GM03348 (cell line): ENCODE measurements around the gene STK26.
A peak's percentile ranks its signal among the peaks of the same experiment; 100 is the strongest.
"Not testable (repeated sequence)": the region's sequence is repeated elsewhere in the genome, so short reads cannot be mapped to it uniquely, and the experiment has no call there.

Source experiments
- DNase-seq: peaks from one replicate; pipeline ENCODE4 v3.0.0; 2012; ENCODE audit warnings: low spot score

The STK26 gene

DNA sequence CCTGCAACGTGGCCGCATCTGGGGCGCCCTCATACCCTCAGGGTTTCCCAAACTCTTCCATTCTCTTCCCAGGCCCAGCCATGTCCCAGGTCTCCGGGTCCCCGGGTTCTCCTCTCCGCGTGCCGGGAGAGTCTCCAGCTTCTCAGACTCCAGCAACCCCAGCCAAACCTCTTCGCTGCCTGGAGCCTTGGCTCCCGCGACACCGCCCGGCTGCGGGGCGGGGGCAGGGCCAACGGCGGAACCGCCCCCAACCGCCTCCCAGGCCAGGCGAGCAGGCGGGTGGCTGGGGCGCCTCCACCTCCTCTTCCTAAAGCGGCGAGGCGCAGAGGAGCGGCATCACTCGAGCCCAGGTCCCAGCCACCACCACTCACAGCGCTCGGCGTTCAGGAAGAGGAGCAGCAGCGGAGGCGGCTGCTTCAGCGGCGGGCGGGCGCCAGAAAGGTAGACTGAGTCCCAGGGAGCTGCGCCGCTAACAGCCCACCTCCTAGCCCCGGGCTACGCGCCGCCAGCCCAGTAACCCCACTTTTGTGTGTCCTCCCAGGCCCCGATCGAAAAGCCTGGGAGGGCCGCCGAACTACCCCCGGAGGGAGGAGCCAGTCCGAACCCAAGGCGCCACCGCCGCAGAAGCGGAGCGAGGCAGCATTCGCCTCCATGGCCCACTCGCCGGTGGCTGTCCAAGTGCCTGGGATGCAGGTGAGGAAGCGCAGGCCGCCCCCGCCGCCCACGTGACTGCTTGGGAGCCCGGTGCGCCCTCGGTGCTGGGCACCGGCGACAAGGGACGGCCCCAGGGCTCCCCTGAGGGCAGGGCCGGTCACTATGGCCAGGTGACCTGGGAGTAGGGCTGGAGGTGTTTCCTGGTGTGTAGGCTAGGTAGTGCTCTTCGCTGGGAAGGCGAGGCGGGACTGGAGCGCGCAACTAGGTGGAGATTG is at the start of gene STK26:
Gene STK26, plus strand, starts transcription at position 336 of the 929 bp plus-strand sequence. Its CDS starts 316 bp downstream, at position 652.
- peak; percentile 79 for DNase-seq

DNA sequence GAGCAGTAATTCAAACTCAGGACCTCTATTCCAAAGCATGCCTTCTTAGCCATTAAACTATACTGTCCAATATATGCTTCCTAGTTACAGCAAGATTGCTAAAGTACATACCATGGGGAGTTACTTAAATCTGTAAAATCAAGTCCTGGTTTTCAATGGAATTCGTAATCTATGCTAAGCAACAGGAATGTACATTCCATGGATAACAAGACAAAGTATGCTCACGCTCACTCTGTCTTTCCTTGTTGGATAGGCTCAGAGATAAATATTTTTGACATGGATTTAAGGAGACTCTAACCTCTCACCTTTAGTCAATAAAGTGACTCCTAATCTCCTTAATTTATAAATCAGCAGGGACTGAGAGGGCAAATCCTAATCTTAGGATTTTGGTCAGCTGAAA is 47.3 kb upstream of the STK26 start:
- no peak for DNase-seq

DNA sequence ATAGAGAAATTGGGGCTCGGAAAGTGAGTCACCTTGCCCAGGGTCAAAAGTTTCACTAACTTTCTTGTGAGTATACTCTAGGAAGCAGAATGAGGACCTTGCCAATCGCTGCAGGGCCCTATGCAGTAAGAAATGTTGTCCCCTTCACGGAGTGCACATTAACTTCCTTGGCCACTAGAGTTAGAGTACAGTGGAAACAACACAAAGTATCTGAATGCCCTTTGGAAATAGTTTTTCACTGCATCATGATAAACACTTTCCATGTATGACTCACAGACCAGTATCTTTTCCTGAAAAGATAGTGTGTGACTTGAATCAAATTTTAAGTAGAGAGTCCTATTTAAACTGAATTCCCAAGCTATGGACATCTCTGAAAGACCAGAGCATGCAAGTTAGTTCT is 45.5 kb upstream of the STK26 start:
- no peak for DNase-seq

DNA sequence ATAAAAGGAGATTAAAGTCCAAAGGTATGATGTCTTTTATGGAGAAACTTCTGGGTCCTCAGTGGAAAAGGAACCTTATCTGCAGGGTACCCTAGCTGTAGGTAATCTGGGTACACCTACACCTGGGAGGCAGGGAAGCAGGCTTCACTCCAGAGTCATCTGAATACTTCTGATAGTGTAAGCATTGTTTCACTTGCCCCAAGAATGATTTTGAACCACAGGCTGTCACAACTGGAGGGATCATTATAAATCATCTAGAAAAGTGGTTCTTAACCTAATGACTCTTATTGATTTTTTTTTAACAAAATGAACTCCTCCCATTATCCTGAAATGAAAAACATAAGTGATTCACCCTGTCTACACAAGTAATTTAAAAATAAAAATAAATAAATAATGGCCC is 44.0 kb upstream of the STK26 start:
- no peak for DNase-seq

DNA sequence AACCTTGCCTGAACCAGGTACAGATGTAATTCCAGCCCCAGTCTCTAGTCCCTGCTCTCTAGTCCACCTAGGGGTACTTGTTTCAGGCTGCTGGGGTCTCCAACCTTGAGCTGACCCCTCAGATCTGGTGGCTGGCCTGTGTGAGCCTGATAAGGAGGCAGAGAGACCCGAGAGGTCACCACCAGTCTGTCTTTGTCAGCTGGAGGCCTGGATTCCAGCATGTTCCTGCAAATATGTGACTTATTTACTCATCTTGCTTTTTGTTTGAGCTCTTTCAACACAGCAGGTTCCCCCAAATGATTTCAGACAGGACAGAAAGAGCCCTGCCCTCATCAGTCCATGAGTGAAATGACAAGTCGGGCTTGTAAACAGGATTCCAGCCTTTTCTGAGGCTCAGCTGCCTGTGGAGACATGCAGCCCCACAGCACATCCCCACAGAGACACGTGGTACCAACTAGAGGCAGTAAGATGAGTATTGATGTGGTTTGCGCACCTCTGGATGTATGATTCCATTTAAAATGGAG is 37.5 kb upstream of the STK26 start:
- DNase-seq, result no peak

DNA sequence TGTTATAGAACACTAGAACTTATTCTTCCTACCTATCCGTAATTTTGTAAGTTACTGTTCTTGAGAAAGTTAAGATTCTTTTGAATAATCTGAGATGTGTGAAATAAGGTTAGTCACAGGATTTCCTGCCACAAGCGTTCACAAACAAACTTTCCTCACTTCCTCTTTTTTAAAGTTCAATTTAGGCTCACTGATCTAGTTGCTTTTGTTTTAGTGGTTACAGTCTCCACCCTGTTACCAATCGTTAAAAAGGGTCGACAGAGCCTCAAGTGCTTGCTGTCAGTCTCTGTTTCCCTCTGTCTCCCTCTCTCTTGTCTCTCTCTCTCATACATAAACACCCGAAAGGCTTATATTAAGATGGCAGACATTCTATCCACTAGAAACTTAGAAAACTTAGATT is 35.9 kb upstream of the STK26 start:
- no peak for DNase-seq

DNA sequence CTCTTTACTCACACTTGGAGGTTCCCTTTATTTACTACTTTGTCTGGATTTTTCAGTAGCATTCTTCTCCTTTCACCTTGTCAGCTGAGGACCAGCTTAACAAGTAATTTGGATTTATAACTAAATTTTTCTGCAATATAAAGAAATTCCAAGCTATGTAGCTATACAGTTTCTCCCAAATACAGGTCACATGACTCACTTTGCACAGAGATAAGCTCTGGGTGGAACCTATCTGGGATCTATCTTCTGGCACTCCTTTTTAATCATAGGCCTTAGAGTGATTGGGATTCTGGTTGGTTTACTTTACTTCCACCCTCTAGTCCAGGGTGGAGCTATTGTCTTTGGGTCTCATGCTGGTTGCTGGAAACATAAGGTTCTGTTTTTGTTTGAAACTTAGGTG is 34.9 kb upstream of the STK26 start:
- no peak for DNase-seq

DNA sequence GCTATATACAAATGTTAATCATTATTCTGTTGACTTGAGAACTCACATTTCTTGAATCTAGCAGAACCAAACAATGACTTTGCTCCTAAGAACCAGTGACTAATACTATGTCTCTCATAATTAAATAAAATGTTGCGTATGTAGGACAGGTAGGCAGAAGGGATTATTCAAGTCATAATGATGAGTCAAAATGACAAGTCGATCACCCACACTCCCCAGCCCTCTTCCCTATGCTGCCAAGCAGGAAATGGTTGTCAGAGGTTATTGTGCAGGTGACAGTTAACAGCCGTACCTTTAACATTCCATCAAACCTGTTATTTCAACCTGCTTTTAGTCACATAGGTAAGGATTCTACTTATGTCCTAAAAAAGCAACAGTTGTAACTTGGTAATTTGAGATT is 22.0 kb upstream of the STK26 start:
- no peak for DNase-seq

DNA sequence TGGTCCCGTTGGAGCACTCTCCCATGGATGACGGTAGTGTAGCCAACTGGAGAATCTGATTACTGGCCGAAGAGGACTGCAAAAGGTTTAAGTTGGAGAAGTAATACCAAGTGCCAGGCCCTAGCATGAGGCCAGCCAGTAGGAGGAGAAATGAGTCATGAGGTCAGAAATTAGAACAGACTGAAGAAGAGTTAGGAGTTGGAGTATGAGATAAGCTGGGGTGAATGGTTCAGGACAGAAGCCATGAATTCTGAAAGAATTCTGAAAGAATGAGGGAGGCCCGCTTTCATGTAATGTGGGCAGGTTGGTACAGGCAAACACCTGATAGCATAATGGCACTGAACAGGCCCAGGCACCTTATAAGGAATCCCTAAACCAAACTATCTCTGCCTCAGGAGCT is 18.4 kb upstream of the STK26 start:
- no peak for DNase-seq

DNA sequence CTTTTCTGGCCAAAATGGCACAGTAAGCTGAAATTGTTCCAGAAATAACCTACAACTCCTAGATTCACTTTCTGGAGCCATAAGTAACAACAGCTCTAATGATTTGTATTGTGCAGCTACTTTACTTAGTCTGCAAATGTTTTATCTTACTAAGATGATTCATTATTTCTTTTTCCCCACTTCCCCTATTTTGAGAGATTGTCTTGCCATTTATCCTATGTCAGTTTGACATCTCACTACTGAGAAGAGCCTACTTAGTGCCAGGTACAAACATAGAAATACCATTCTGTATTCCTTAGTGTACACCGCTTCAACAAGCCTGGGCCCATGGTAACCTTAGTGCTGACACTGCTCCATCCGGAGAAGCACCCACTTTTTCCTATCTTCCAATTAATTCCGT is 13.8 kb upstream of the STK26 start:
- DNase-seq, result no peak

DNA sequence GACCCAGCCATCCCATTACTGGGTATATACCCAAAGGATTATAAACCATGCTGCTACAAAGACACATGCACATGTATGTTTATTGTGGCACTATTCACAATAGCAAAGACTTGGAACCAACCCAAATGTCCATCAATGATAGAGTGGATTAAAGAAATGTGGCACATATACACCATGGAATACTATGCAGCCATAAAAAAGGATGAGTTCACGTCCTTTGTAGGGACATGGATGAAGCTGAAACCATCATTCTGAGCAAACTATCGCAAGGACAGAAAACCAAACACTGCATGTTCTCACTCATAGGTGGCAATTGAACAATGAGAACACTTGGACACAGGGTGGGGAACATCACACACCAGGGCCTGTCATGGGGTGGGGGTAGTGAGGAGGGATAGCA is 12.9 kb upstream of the STK26 start:
- not testable (repeated sequence) for DNase-seq

DNA sequence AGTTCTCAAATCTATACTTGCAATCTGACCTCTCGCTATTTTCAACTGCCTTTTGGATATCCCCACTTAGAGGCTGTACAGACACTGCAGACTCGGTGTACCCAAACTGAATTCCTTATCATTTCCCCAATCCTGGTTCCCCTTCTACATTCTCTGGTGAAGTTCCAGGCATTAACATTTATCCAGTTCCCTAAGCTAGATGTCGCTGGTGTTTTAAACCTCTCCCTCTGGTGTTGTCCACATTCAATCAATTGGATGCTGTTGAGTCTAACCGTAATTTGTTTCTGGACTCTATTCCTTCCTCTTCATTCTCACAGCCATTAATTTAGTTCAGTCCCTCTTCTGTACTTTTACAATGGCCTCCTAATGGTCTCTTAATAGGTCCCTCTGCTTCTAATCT is 7.2 kb upstream of the STK26 start:
- no peak for DNase-seq

DNA sequence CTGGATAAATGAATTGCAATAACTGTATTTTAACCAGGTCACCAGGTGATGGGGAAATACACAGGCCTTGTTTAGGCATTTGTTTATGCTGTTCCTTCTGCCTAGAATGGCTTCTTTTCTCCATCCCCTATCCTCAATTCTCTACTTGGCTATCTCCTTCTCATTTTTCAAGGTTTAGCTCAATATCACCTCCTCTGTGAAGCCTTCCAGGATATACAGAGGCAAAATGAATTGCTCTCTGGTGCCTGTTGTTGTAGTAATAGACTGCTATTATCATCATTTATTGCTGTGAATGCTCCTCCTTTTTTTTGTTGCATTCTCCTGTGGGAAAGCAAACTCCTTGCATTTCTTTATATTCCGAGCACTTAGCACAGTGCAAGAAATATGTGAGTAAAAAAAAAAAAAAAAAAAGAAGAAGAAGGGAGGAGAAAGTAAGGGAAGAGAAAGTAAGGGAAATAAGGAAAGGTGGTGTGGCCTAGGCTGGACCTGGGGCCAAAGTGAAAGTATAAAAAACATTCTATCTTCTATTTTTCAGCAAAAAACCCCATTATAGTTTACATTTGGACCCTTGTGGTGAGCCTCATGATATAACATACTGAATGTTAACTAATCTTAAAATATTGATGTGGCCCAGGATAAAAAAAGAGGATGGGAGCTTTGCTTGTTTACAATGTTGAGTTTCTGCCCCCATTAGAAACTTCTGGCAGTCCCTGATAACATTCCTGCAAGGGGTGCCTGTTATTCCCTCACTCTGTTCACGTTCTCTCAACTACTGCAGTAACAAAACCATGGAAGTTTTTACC is 6.3 kb upstream of the STK26 start:
- DNase-seq, result no peak

DNA sequence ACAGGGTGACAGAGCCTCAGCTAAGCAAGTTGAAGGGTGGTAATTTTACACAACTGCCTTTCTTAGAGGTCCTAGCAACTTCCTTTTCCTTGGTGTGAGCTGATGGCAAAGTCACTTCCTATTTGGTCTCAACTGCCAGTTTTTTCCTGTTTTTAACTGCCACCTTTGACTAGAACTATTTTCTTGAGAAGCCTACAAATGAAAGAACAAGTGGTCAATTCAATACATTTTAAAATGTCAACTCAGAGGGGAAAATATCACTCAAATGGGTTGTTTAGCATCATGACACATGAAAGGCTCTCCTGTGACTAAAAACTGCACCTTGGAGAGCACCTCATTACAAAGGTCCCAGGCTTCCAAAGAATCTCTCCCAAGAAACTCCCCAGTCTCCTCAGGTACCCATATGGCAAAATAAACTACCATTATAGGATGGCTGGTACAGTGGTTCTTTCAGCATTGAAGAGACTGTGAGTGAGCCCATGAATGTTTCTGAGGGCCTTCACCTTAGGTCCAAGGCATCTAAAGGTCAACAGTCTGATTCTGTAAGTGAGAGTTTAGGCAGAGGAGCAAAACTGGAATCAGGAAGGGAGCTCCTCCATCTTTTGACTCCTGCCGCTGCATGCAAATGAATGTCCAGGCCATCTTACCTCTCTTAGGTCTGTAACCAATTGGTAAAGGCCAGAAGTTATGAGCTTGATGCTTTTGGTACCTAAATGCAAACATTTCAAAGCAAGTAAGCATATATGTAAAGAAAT is 5.5 kb upstream of the STK26 start:
- DNase-seq, result no peak

DNA sequence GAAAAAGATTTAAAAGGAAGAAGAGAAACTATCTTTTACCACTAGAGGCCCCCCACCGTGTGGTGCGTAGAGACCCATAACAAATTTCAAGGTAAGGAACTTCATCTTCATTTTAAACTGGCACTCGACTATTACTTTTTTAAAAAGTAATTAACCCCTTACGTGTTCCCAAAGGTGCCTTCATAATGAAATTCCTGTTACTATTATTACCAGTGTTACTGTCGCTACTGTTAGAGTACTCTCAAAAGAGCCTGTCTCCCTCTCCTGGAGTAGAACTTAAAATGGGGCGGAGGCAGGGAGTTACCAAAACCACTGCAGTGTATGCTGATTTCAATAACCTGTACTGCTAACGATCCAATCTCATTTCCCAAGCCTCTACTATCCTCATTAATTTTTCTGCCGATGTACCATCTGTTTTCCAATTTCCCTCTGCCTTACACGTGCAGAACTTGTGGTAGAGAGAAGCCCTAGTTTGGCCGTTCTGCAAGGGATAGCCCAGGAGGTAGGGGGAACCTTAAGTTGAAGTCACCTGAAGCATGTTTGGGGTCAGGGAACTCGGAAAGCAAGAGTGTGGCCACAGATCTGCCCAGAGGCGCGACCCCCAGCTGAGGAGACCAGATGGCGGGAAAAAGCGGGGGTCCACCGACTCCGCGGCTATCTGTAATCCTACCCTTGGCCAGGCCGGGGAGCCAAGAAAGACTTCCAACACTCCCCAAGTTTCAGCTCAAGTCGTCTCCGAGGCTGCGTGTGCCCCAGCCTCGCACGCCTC is 720 bp upstream of the STK26 start:
- DNase-seq, result peak; percentile 2

DNA sequence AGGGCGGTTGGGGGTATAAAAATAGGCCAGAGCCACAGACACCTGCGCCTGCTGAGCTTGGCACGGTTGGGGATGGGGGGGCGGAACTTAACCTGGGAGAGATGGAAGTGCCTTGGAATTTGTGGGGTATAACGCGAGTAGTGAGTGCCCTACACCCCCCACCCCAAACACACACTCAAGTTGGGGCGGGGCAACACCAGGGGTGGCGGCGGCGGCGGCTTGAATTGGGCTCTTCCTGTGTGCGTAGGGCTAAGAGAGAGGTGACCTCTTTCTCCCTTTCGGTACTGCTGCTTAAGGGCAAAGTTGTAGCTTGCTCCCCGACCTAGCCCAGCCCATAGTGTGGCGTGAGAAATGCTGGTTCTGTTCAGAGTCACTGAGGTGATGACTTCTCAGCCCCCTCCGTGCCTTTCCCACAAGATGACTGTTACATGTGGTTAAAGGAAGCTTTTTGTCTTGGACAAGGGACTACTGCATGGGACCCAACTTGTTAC is 839 bp downstream of the STK26 start:
- peak; percentile 0 for DNase-seq

DNA sequence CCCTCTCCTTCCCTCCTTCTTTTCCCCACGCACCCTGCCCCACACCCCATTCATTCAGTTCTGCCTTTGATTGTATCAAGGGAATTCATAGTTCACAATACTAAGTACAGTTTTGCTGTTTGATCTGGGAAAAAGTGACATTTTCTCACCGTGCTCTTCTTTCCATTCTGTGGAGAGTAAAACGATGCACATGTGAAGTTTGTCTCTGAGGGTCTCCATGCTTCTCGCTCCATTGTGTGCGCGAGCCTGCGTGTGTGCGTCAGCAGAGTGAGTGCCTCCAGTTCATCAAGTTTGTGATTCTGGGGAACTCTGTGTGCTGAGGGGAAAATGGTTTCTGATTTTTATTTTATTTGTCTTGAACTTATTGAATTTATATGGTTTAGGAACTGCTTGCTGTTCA is 1.9 kb downstream of the STK26 start:
- DNase-seq, result no peak

DNA sequence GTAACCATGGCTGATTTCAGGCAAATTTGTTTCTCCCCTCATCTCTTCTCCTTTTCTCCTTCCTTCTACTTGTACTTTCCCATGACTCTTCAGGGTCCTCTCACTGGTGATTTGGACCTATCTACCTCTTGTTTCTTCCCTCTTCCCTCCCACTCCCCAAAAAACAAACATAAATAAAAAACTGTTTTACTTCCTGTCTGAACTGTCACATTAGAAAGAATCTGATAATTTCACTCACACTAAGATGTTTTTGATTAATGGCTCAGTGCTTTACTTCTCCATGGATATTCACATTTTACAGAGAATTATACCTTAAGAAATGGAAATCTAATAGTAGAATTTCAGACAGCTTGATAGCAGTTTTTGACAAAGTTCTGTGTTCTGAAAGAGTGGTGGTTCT is 7.2 kb downstream of the STK26 start:
- no peak for DNase-seq

DNA sequence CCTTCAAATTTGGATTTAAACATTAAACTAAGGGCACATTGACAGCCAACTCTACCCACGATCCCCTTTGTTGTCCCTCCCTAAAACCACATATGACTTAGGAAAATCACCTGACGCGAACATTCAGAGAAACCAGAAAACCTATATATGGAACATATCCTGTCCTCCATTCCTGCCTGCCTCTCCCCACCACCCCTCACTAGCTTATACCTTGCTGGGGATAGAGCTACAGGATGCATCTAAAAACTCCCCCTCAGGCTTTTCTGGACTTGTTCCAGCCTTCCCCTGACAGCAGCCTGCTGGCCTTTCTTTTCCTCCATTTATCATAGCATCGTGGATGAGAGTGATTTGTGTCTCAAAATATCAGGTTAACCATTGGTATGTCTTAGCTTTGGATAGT is 8.8 kb downstream of the STK26 start:
- no peak for DNase-seq

DNA sequence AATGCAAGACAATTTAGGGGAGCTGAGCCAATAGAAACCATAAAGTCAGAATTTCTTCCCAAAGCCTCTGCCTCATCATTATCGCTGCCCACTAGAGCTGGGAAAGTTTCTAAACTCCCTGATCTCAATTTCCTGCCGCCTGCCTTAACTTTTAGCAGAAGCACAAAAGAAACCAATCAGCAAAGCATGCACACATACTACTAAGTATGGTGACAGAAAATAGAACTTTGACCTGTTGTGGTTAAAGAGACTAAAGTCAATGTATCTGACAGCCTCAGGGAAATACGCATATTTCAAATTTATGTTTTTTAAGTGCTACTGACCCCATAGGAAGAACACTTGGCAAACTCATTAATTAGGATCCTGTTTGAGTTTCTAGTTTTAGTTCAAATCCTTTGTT is 10.1 kb downstream of the STK26 start:
- no peak for DNase-seq

DNA sequence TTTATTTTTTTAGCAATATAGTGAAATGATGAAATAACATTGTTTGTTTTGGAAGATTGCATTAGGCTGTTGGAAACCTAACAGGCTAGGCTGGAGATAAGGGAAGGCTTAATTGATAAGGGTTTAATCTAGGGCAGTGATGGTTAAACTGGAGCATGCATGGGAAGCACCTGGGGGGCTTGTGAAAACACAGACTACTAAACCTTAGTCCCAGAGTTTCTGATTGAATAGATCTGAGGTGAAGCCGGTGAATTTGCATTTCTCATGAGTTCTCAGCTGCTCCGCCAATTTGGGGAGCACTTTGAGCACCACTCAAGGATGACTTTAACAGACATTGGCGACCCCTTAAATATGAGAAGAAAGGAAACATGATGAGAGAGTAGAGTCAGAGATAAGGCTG is 11.5 kb downstream of the STK26 start:
- DNase-seq, result no peak
